Pancreas (tissue), 10 donors: Measurements from ENCODE around the gene INPPL1. TPM values are rescaled to one million over a fixed set of nuclear protein-coding genes. Genes with fewer than 3 reads are reported as not detected.

Experiments
- ATAC-seq, 4 donors: fragments of 200-7000 bp; cut with Tn5 transposase; one replicate each; pipeline versions ENCODE4 v1.8.0 to v1.9.1; 2020; ENCODE audit warnings: mild to moderate bottlenecking in 4 of 4, moderate library complexity in 4 of 4
- DNase-seq, 6 donors: peaks; one replicate each; pipeline ENCODE4 v3.0.0-alpha.2; 2020
- FAIRE-seq: peaks from 2 replicates; lab custom pipeline; 2012; peaks lifted over from hg19 to GRCh38; lab: Jason Lieb, UNC
- H3K27ac ChIP-seq, 4 donors: fragments of 200-600 bp; sonication (generic); 1 replicate in 3 of 4; 2 replicates in 1 of 4; pipeline versions ENCODE4 v1.5.0 to v1.8.0; 2020
- H3K27me3 ChIP-seq, 4 donors: fragments of 200-600 bp; one replicate each; pipeline ENCODE4 v1.8.0; 2021
- H3K36me3 ChIP-seq, 3 donors: fragments of 200-600 bp; sonication (generic) in 1 of 3; one replicate each; pipeline versions ENCODE4 v1.5.0 to v1.8.0; 2020 to 2021
- H3K4me1 ChIP-seq, 3 donors: fragments of 200-600 bp; one replicate each; pipeline ENCODE4 v1.8.0; 2021
- H3K4me3 ChIP-seq, 4 donors: fragments of 200-600 bp; sonication (generic) in 2 of 4; one replicate each; pipeline versions ENCODE4 v1.5.0 to v1.8.0; 2020 to 2021
- H3K9me3 ChIP-seq, 4 donors: fragments of 200-600 bp; one replicate each; pipeline ENCODE4 v1.8.0; 2021
- CTCF ChIP-seq, 4 donors: fragments of 200-600 bp; sonication (generic) in 3 of 4; IDR thresholded peaks; one replicate each; pipeline versions ENCODE4 v1.5.0 to v1.8.0; 2021; ENCODE audit warnings: antibody characterized with exemption in 4 of 4
- WGBS, 2 donors: extraction: QIAGEN DNeasy Blood & Tissue Kit; methylation state at CpG; one replicate each; pipeline ENCODE4 v1.1.7; 2013; 5-methylcytosine and 5-hydroxymethylcytosine counted together
- intact Hi-C, 3 donors: fragments of 100-400 bp; cut with DNase I; formaldehyde crosslinking; loops; one replicate each; pipeline versions ENCODE4 v1.11.1 to v1.14.2; 2022
- polyA plus RNA-seq, 2 donors: library from polyadenylated mRNA; stranded (reverse); fragments of 200-250 nt; gene quantifications; one replicate each; pipeline ENCODE4 v1.2.3, GENCODE V29; 2013
- total RNA-seq, 6 donors: library from RNA; stranded (reverse); fragmentation: NEBNext Ultra II Directional in 4 of 6; extraction: Animal tissue kit (Norgen Biotek cat#: 25700) in 4 of 6; gene quantifications; one replicate each; pipeline versions ENCODE4 v1.2.1 to v1.2.4, GENCODE V29; 2021 to 2023
- donor health status: healthy with polysubstance abuse.
- donor health status: DM: no; HTN: no; CAD: no; lungs with moderate emphysema.
- donor health status: DM: no; HTN: no; CAD: no.
- donor health status: control.
- donor health status: control.
- donor health status: Bipolar disorder and iron deficiency.
- donor health status: DM: yes; HTN: yes; CAD: no.
- donor health status: DM: no; HTN: no; CAD: no.
- donor health status: DM: no; HTN: no; CAD: no.
- donor health status: DM: yes; HTN: yes; CAD: no.

The INPPL1 gene
- total and polyA plus RNA-seq, 8 donors, result 46.3 to 131 (median 62.7) TPM

- Histone ChIP-seq H3K36me3 (no peaks in the 10 kb centered on the region), H3K9me3 (no peaks in the 10 kb centered on the region), H3K4me3 (no peak overlapping the region), H3K27me3 (peaks cover 0 to 12% (median 2%) of the 10 kb centered on the region in 4 donors), H3K27ac (no peak overlapping the region), H3K4me1 (no peaks in the 10 kb centered on the region)
- FAIRE-seq, result no peak
- no peak for ATAC-seq
- no peak for DNase-seq
- intact Hi-C loops, result no loop called here
- WGBS, 2 donors, result 33 to 46% methylated on average over 2 of the region's 2 CpGs
- no peak for TF ChIP-seq CTCF (IDR thresholded peaks at IDR 0.05)
Measured at GRCh38 chr11:72247584-72247983, 23.0 kb downstream of the INPPL1 start.

- 82 to 84% methylated on average over 5 of the region's 5 CpGs for WGBS, 2 donors
- H3K27ac ChIP-seq, result no peak overlapping the region
- no peaks in the 10 kb centered on the region for H3K9me3 ChIP-seq
- H3K4me1 ChIP-seq, result no peaks in the 10 kb centered on the region
- DNase-seq, result no peak
- H3K4me3 ChIP-seq, result no peak overlapping the region
- no peaks in the 10 kb centered on the region for H3K36me3 ChIP-seq
- no peak for TF ChIP-seq CTCF (IDR thresholded peaks at IDR 0.05)
- FAIRE-seq, result no peak
- H3K27me3 ChIP-seq, result no peaks in the 10 kb centered on the region
- no peak for ATAC-seq
- intact Hi-C loops, result no loop called here
Measured at GRCh38 chr11:72249961-72250360, 25.4 kb downstream of the INPPL1 start.

GRCh38 chr11:72250661-72251464 lies 26.3 kb downstream of the INPPL1 start:
- no peaks in the 10 kb centered on the region for H3K36me3 ChIP-seq
- intact Hi-C loops, result no loop called here
- H3K27ac ChIP-seq, result no peak overlapping the region
- no peaks in the 10 kb centered on the region for H3K9me3 ChIP-seq
- ATAC-seq, result no peak
- DNase-seq, result no peak
- no peaks in the 10 kb centered on the region for H3K27me3 ChIP-seq
- TF ChIP-seq CTCF (IDR thresholded peaks at IDR 0.05), result no peak
- no peak for FAIRE-seq
- no peak overlapping the region for H3K4me3 ChIP-seq
- WGBS, 2 donors, result 79 to 84% methylated on average over 24 of the region's 24 CpGs
- no peaks in the 10 kb centered on the region for H3K4me1 ChIP-seq

DNA sequence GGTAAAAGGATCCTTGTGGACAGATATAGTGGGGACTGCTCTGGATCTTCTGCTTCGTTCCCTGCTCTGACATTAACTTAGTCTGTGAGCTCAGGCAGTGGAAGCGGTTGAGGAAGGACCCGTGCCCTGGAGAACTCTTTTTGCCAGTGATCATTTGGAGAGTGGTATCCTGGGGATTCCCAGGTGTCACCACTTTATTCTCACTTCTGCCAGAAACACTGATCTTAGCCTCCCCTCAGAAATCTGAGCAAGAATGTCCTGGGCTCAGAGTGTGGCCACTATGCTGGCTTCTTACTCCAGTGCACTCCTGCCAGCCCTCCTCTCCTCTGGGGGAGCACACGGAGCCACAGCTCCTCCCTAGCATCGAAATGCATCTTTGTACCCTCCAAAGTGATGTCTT lies 27.0 kb downstream of the INPPL1 start:
- Histone ChIP-seq H3K4me1 (no peaks in the 10 kb centered on the region), H3K4me3 (no peak overlapping the region), H3K36me3 (no peaks in the 10 kb centered on the region), H3K27ac (no peak overlapping the region), H3K27me3 (no peaks in the 10 kb centered on the region), H3K9me3 (no peaks in the 10 kb centered on the region)
- ATAC-seq (no peak), DNase-seq (no peak), FAIRE-seq (no peak)
- intact Hi-C loops, result no loop called here
- WGBS, 2 donors, result 61 to 67% methylated on average over 5 of the region's 5 CpGs
- no peak for TF ChIP-seq CTCF (IDR thresholded peaks at IDR 0.05)

DNA sequence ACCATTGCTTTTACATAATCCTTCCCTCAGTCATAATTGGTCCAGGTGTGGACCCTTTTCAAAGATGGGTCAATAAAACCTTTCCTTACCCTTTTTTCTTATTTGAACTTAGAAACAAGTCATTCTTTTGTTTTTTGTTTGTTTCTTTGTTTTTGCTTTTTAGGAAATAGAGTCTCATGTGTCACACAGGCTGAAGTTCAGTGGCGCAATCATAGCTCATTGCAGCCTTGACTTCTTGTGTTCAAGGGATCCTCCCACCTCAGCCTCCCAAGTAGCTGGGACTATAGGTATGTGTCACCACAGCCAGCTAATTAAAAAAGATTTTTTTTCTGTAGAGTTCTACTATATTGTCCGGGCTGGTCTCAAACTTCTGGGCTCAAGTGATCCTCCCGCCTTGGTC lies 28.8 kb downstream of the INPPL1 start:
- H3K27ac ChIP-seq, result no peak overlapping the region
- FAIRE-seq (no peak), ATAC-seq (no peak), DNase-seq (no peak)
- H3K36me3 ChIP-seq, result no peaks in the 10 kb centered on the region
- no peaks in the 10 kb centered on the region for H3K9me3 ChIP-seq
- H3K27me3 ChIP-seq, result no peaks in the 10 kb centered on the region
- H3K4me3 ChIP-seq, result no peak overlapping the region
- no peak for TF ChIP-seq CTCF (IDR thresholded peaks at IDR 0.05)
- intact Hi-C loops, result no loop called here
- H3K4me1 ChIP-seq, result no peaks in the 10 kb centered on the region
- WGBS, 2 donors, result 83 to 94% methylated on average over 3 of the region's 3 CpGs
